ENCODE measurements around the gene NGF.

DNA sequence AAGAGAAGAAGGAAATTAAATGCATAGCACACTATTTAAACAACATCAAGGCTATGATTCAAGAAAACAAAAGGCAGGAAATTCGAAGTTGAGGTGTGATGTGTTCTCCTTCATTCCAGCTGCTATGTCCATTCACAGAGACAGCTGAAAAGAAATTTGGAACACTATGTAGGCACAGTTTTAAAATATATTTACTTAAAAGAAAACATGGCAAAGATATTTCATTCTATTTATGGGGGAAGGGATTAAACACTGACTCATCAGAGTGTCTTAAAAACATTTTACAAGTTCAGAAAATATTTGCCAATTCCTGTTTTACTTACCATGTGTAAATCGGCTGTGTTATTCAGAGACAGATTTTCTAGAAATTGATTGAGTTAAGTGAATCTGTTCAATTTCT lies 39.4 kb upstream of the NGF start:
- TF ChIP-seq, protein P1, sequence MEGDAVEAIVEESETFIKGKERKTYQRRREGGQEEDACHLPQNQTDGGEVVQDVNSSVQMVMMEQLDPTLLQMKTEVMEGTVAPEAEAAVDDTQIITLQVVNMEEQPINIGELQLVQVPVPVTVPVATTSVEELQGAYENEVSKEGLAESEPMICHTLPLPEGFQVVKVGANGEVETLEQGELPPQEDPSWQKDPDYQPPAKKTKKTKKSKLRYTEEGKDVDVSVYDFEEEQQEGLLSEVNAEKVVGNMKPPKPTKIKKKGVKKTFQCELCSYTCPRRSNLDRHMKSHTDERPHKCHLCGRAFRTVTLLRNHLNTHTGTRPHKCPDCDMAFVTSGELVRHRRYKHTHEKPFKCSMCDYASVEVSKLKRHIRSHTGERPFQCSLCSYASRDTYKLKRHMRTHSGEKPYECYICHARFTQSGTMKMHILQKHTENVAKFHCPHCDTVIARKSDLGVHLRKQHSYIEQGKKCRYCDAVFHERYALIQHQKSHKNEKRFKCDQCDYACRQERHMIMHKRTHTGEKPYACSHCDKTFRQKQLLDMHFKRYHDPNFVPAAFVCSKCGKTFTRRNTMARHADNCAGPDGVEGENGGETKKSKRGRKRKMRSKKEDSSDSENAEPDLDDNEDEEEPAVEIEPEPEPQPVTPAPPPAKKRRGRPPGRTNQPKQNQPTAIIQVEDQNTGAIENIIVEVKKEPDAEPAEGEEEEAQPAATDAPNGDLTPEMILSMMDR (IDR thresholded peaks at IDR 0.05) = no peak
- TF ChIP-seq POLR2A (IDR thresholded peaks at IDR 0.05) = no peak

All from adrenal gland (tissue), 5 donors.